HEK293T (cell line): Measurements from ENCODE around the gene BCAT1.

ENCODE experiments used
- FOXK2 ChIP-seq: fragments of 450-650 bp; IDR thresholded peaks from 2 replicates; pipeline ENCODE4 v1.6.1; 2016; ENCODE audit warnings: mild to moderate bottlenecking
- FOXM1 ChIP-seq: fragments of 450-650 bp; IDR thresholded peaks from 2 replicates; pipeline ENCODE4 v1.6.1; 2017; ENCODE audit warnings: mild to moderate bottlenecking, borderline replicate concordance
- HDGF ChIP-seq: fragments of 450-650 bp; IDR thresholded peaks from 2 replicates; pipeline ENCODE4 v1.6.1; 2017; ENCODE audit warnings: antibody characterized with exemption, borderline replicate concordance
- SP1 ChIP-seq: fragments of 450-650 bp; IDR thresholded peaks from 2 replicates; pipeline ENCODE4 v1.6.1; 2017
- ZNF384 ChIP-seq: fragments of 450-650 bp; IDR thresholded peaks from 2 replicates; pipeline ENCODE4 v1.6.1; 2016
- TF ChIP-seq, protein P1 (sequence below): fragments of 450-650 bp; IDR thresholded peaks from 2 replicates; pipeline ENCODE4 v1.6.1; 2016

- no peak for TF ChIP-seq ZNF384
- TF ChIP-seq FOXM1: no peak
- TF ChIP-seq, protein P1, sequence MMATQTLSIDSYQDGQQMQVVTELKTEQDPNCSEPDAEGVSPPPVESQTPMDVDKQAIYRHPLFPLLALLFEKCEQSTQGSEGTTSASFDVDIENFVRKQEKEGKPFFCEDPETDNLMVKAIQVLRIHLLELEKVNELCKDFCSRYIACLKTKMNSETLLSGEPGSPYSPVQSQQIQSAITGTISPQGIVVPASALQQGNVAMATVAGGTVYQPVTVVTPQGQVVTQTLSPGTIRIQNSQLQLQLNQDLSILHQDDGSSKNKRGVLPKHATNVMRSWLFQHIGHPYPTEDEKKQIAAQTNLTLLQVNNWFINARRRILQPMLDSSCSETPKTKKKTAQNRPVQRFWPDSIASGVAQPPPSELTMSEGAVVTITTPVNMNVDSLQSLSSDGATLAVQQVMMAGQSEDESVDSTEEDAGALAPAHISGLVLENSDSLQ: no peak
- TF ChIP-seq HDGF: no peak
- no peak for TF ChIP-seq FOXK2
- no peak for TF ChIP-seq SP1
Observed at GRCh38 chr12:24808651-24809050, 140.2 kb downstream of the BCAT1 start.
